ENCODE data around the gene VSTM4.

Gene VSTM4

GRCh38 chr10:49106451-49106850, 8.9 kb downstream of the VSTM4 start:
- no peak for ATAC-seq (replicated peaks)
- Mint-ChIP-seq H3K4me1 (no peaks in the 10 kb centered on the region), H3K36me3 (no peaks in the 10 kb centered on the region), H3K27me3 (peaks cover 20 to 41% of the 10 kb centered on the region in 2 donors), H3K9me3 (no peaks in the 10 kb centered on the region), H3K4me3 (no peak overlapping the region), H3K27ac (no peak overlapping the region)
- DNase-seq, result no peak

- Mint-ChIP-seq H3K27ac (no peak overlapping the region), H3K36me3 (no peaks in the 10 kb centered on the region), H3K4me3 (no peak overlapping the region), H3K9me3 (no peaks in the 10 kb centered on the region), H3K4me1 (no peaks in the 10 kb centered on the region), H3K27me3 (peaks cover 20 to 41% of the 10 kb centered on the region in 2 donors)
- DNase-seq (no peak), ATAC-seq (replicated peaks) (no peak)
Measured at GRCh38 chr10:49105076-49105475, 10.2 kb downstream of the VSTM4 start.

- no peak for DNase-seq
- no peak for ATAC-seq (replicated peaks)
- H3K4me3 Mint-ChIP-seq, result no peak overlapping the region
- H3K9me3 Mint-ChIP-seq, result no peaks in the 10 kb centered on the region
- no peaks in the 10 kb centered on the region for H3K4me1 Mint-ChIP-seq
- H3K27ac Mint-ChIP-seq, result no peak overlapping the region
- peaks cover 21 to 41% of the 10 kb centered on the region in 2 donors for H3K27me3 Mint-ChIP-seq
- no peaks in the 10 kb centered on the region for H3K36me3 Mint-ChIP-seq
Measured at GRCh38 chr10:49104323-49104722, 11.0 kb downstream of the VSTM4 start.

- Mint-ChIP-seq H3K4me3 (no peak overlapping the region), H3K9me3 (no peaks in the 10 kb centered on the region), H3K27ac (no peak overlapping the region), H3K4me1 (no peaks in the 10 kb centered on the region), H3K36me3 (no peaks in the 10 kb centered on the region), H3K27me3 (peaks cover 25 to 40% of the 10 kb centered on the region in 2 donors)
- DNase-seq, result no peak
- ATAC-seq (replicated peaks), result no peak
Measured at GRCh38 chr10:49103761-49104160, 11.6 kb downstream of the VSTM4 start.

GRCh38 chr10:49099046-49099445, 16.3 kb downstream of the VSTM4 start:
- Mint-ChIP-seq H3K4me3 (no peak overlapping the region), H3K9me3 (no peaks in the 10 kb centered on the region), H3K27me3 (peaks cover 22 to 40% of the 10 kb centered on the region in 2 donors), H3K27ac (no peak overlapping the region), H3K4me1 (no peaks in the 10 kb centered on the region), H3K36me3 (no peaks in the 10 kb centered on the region)
- DNase-seq (no peak), ATAC-seq (replicated peaks) (no peak)

GRCh38 chr10:49096890-49097445, 18.4 kb downstream of the VSTM4 start:
- no peaks in the 10 kb centered on the region for H3K4me1 Mint-ChIP-seq
- H3K27ac Mint-ChIP-seq, result no peak overlapping the region
- ATAC-seq (replicated peaks) (no peak), DNase-seq (no peak)
- no peak overlapping the region for H3K4me3 Mint-ChIP-seq
- no peaks in the 10 kb centered on the region for H3K9me3 Mint-ChIP-seq
- H3K36me3 Mint-ChIP-seq, result no peaks in the 10 kb centered on the region
- H3K27me3 Mint-ChIP-seq, result peaks cover 21 to 39% of the 10 kb centered on the region in 2 donors

GRCh38 chr10:49094646-49095045, 20.7 kb downstream of the VSTM4 start:
- Mint-ChIP-seq H3K27ac (no peak overlapping the region), H3K4me3 (no peak overlapping the region), H3K4me1 (no peaks in the 10 kb centered on the region), H3K9me3 (no peaks in the 10 kb centered on the region), H3K36me3 (no peaks in the 10 kb centered on the region), H3K27me3 (peaks cover 19 to 40% of the 10 kb centered on the region in 2 donors)
- DNase-seq (no peak), ATAC-seq (replicated peaks) (no peak)

GRCh38 chr10:49093922-49094321, 21.4 kb downstream of the VSTM4 start:
- Mint-ChIP-seq H3K36me3 (no peaks in the 10 kb centered on the region), H3K4me3 (no peak overlapping the region), H3K27me3 (peaks cover 13 to 41% of the 10 kb centered on the region in 2 donors), H3K4me1 (no peaks in the 10 kb centered on the region), H3K27ac (no peak overlapping the region), H3K9me3 (no peaks in the 10 kb centered on the region)
- ATAC-seq (replicated peaks), result no peak
- DNase-seq, result no peak

GRCh38 chr10:49092477-49092876, 22.8 kb downstream of the VSTM4 start:
- ATAC-seq (replicated peaks) (no peak), DNase-seq (no peak)
- H3K9me3 Mint-ChIP-seq, result peaks cover 2 to 5% of the 10 kb centered on the region in 2 donors
- no peak overlapping the region for H3K4me3 Mint-ChIP-seq
- H3K27me3 Mint-ChIP-seq, result peaks cover 4 to 32% of the 10 kb centered on the region in 2 donors
- no peaks in the 10 kb centered on the region for H3K4me1 Mint-ChIP-seq
- H3K27ac Mint-ChIP-seq, result no peak overlapping the region
- peaks cover 0 to 2% of the 10 kb centered on the region in 2 donors for H3K36me3 Mint-ChIP-seq

- ATAC-seq (replicated peaks), result no peak
- DNase-seq, result no peak
- Mint-ChIP-seq H3K36me3 (peaks cover 0 to 6% of the 10 kb centered on the region in 2 donors), H3K4me1 (no peaks in the 10 kb centered on the region), H3K4me3 (no peak overlapping the region), H3K27me3 (peaks cover 4 to 32% of the 10 kb centered on the region in 2 donors), H3K27ac (no peak overlapping the region), H3K9me3 (peaks cover 9 to 10% of the 10 kb centered on the region in 2 donors)
Measured at GRCh38 chr10:49091450-49092210, 23.7 kb downstream of the VSTM4 start.

GRCh38 chr10:49090696-49091380, 24.5 kb downstream of the VSTM4 start:
- peaks cover 0 to 9% of the 10 kb centered on the region in 2 donors for H3K36me3 Mint-ChIP-seq
- ATAC-seq (replicated peaks) (no peak), DNase-seq (no peak)
- peaks cover 4 to 32% of the 10 kb centered on the region in 2 donors for H3K27me3 Mint-ChIP-seq
- H3K9me3 Mint-ChIP-seq, result peaks cover 13 to 14% of the 10 kb centered on the region in 2 donors
- H3K4me3 Mint-ChIP-seq, result no peak overlapping the region
- H3K4me1 Mint-ChIP-seq, result no peaks in the 10 kb centered on the region
- H3K27ac Mint-ChIP-seq, result peak overlapping the region; percentile 32

- Mint-ChIP-seq H3K4me3 (no peak overlapping the region), H3K9me3 (peaks cover 13 to 14% of the 10 kb centered on the region in 2 donors), H3K36me3 (peaks cover 0 to 9% of the 10 kb centered on the region in 2 donors), H3K27ac (no peak overlapping the region), H3K4me1 (no peaks in the 10 kb centered on the region), H3K27me3 (peaks cover 4 to 26% of the 10 kb centered on the region in 2 donors)
- no peak for DNase-seq
- ATAC-seq (replicated peaks), result no peak
Measured at GRCh38 chr10:49090189-49090575, 25.1 kb downstream of the VSTM4 start.

- no peak for ATAC-seq (replicated peaks)
- Mint-ChIP-seq H3K4me3 (no peak overlapping the region), H3K4me1 (no peaks in the 10 kb centered on the region), H3K36me3 (peaks cover 0 to 9% of the 10 kb centered on the region in 2 donors), H3K27me3 (peaks cover 4 to 26% of the 10 kb centered on the region in 2 donors), H3K27ac (no peak overlapping the region), H3K9me3 (peaks cover 13 to 14% of the 10 kb centered on the region in 2 donors)
- DNase-seq, result no peak
Measured at GRCh38 chr10:49089557-49090188, 25.6 kb downstream of the VSTM4 start.

GRCh38 chr10:49089152-49089551, 26.2 kb downstream of the VSTM4 start:
- ATAC-seq (replicated peaks) (no peak), DNase-seq (no peak)
- H3K36me3 Mint-ChIP-seq, result peaks cover 0 to 9% of the 10 kb centered on the region in 2 donors
- peaks cover 13 to 14% of the 10 kb centered on the region in 2 donors for H3K9me3 Mint-ChIP-seq
- H3K4me1 Mint-ChIP-seq, result no peaks in the 10 kb centered on the region
- H3K27me3 Mint-ChIP-seq, result peaks cover 4 to 26% of the 10 kb centered on the region in 2 donors
- H3K27ac Mint-ChIP-seq, result no peak overlapping the region
- H3K4me3 Mint-ChIP-seq, result no peak overlapping the region
